ENCODE results near the gene BANF1. TPM values are rescaled to one million over a fixed set of nuclear protein-coding genes. Genes with fewer than 3 reads are reported as not detected.

Gene BANF1
- total and polyA plus RNA-seq, 2 of the 13 experiments (the other 11 are each of a cell fraction or from before 2014, with no cell fraction given): 40.5 to 86.5 TPM

- TF ChIP-seq, protein P1, sequence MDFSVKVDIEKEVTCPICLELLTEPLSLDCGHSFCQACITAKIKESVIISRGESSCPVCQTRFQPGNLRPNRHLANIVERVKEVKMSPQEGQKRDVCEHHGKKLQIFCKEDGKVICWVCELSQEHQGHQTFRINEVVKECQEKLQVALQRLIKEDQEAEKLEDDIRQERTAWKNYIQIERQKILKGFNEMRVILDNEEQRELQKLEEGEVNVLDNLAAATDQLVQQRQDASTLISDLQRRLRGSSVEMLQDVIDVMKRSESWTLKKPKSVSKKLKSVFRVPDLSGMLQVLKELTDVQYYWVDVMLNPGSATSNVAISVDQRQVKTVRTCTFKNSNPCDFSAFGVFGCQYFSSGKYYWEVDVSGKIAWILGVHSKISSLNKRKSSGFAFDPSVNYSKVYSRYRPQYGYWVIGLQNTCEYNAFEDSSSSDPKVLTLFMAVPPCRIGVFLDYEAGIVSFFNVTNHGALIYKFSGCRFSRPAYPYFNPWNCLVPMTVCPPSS (IDR thresholded peaks at IDR 0.05): no peak
- TF ChIP-seq HINFP (CRISPR knock-in tag; IDR thresholded peaks at IDR 0.05; ENCODE audit: low read depth) (0 out of 2 replicates have a peak, but pooled peaks have one; percentile 52), ZNF629 (CRISPR knock-in tag; conservative IDR thresholded peaks at IDR 0.05) (0 out of 2 replicates have a peak, but pooled peaks have one; percentile 35), FOXK2 (IDR thresholded peaks at IDR 0.05) (no peak), ZNF691 (CRISPR knock-in tag; IDR thresholded peaks at IDR 0.05; ENCODE audit: borderline replicate concordance, low read depth) (0 out of 2 replicates have a peak, but pooled peaks have one; percentile 48), KMT2A (CRISPR knock-in tag; IDR thresholded peaks at IDR 0.05) (peak; percentile 88), PHF21A (CRISPR knock-in tag; IDR thresholded peaks at IDR 0.05) (peak; percentile 88), PHF8 (CRISPR knock-in tag; IDR thresholded peaks at IDR 0.05) (peak; percentile 99), GPN1 (CRISPR knock-in tag; IDR thresholded peaks at IDR 0.05; ENCODE audit: borderline replicate concordance) (no peak; the same call in 1 of the 2 replicates), HNF4G (IDR thresholded peaks at IDR 0.05; ENCODE audit: borderline replicate concordance, low read depth, low read length) (no peak), HNF4G (CRISPR knock-in tag; IDR thresholded peaks at IDR 0.05; ENCODE audit: borderline replicate concordance, low read depth) (peak; percentile 62; the same call in 1 of the 2 replicates), ATF7 (IDR thresholded peaks at IDR 0.05) (no peak), ATF7 (CRISPR knock-in tag; IDR thresholded peaks at IDR 0.05) (no peak)
- TF ChIP-seq, protein P2, sequence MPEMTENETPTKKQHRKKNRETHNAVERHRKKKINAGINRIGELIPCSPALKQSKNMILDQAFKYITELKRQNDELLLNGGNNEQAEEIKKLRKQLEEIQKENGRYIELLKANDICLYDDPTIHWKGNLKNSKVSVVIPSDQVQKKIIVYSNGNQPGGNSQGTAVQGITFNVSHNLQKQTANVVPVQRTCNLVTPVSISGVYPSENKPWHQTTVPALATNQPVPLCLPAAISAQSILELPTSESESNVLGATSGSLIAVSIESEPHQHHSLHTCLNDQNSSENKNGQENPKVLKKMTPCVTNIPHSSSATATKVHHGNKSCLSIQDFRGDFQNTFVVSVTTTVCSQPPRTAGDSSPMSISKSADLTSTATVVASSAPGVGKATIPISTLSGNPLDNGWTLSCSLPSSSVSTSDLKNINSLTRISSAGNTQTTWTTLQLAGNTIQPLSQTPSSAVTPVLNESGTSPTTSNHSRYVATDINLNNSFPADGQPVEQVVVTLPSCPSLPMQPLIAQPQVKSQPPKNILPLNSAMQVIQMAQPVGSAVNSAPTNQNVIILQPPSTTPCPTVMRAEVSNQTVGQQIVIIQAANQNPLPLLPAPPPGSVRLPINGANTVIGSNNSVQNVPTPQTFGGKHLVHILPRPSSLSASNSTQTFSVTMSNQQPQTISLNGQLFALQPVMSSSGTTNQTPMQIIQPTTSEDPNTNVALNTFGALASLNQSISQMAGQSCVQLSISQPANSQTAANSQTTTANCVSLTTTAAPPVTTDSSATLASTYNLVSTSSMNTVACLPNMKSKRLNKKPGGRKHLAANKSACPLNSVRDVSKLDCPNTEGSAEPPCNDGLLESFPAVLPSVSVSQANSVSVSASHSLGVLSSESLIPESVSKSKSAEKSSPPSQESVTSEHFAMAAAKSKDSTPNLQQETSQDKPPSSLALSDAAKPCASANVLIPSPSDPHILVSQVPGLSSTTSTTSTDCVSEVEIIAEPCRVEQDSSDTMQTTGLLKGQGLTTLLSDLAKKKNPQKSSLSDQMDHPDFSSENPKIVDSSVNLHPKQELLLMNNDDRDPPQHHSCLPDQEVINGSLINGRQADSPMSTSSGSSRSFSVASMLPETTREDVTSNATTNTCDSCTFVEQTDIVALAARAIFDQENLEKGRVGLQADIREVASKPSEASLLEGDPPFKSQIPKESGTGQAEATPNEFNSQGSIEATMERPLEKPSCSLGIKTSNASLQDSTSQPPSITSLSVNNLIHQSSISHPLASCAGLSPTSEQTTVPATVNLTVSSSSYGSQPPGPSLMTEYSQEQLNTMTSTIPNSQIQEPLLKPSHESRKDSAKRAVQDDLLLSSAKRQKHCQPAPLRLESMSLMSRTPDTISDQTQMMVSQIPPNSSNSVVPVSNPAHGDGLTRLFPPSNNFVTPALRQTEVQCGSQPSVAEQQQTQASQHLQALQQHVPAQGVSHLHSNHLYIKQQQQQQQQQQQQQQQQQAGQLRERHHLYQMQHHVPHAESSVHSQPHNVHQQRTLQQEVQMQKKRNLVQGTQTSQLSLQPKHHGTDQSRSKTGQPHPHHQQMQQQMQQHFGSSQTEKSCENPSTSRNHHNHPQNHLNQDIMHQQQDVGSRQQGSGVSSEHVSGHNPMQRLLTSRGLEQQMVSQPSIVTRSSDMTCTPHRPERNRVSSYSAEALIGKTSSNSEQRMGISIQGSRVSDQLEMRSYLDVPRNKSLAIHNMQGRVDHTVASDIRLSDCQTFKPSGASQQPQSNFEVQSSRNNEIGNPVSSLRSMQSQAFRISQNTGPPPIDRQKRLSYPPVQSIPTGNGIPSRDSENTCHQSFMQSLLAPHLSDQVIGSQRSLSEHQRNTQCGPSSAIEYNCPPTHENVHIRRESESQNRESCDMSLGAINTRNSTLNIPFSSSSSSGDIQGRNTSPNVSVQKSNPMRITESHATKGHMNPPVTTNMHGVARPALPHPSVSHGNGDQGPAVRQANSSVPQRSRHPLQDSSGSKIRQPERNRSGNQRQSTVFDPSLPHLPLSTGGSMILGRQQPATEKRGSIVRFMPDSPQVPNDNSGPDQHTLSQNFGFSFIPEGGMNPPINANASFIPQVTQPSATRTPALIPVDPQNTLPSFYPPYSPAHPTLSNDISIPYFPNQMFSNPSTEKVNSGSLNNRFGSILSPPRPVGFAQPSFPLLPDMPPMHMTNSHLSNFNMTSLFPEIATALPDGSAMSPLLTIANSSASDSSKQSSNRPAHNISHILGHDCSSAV (CRISPR knock-in tag; IDR thresholded peaks at IDR 0.05; ENCODE audit: borderline replicate concordance): no peak
- TF ChIP-seq, protein P3, sequence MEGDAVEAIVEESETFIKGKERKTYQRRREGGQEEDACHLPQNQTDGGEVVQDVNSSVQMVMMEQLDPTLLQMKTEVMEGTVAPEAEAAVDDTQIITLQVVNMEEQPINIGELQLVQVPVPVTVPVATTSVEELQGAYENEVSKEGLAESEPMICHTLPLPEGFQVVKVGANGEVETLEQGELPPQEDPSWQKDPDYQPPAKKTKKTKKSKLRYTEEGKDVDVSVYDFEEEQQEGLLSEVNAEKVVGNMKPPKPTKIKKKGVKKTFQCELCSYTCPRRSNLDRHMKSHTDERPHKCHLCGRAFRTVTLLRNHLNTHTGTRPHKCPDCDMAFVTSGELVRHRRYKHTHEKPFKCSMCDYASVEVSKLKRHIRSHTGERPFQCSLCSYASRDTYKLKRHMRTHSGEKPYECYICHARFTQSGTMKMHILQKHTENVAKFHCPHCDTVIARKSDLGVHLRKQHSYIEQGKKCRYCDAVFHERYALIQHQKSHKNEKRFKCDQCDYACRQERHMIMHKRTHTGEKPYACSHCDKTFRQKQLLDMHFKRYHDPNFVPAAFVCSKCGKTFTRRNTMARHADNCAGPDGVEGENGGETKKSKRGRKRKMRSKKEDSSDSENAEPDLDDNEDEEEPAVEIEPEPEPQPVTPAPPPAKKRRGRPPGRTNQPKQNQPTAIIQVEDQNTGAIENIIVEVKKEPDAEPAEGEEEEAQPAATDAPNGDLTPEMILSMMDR (CRISPR knock-in tag; IDR thresholded peaks at IDR 0.05): peak; percentile 24; the same call in 1 of the 2 replicates
Observed at GRCh38 chr11:66051766-66052663, 49.7 kb downstream of the BANF1 start, which contains the start of gene SF3B2 (continued).

Data from HepG2 (cell line).